ENCODE results near the gene PDZRN4.

PDZRN4 gene

GRCh38 chr12:41474001-41474400, 285.9 kb downstream of the PDZRN4 start:
- no peak overlapping the region for H3K9ac ChIP-seq (ENCODE audit: low read length)
- H3F3A ChIP-seq (ENCODE audit: insufficient read depth), result no peaks in the 10 kb centered on the region
- H3K79me2 ChIP-seq (ENCODE audit: insufficient read depth, low read length), result no peaks in the 10 kb centered on the region
- TF ChIP-seq CTCF (IDR thresholded peaks at IDR 0.05; ENCODE audit: insufficient read depth, low read length, poor library complexity, severe bottlenecking), result no peak
- TF ChIP-seq EZH2phosphoT487 (conservative IDR thresholded peaks at IDR 0.05; ENCODE audit: low read length), result no peak
- no peaks in the 10 kb centered on the region for H3K9me3 ChIP-seq (ENCODE audit: insufficient read depth, low read length)
- H3K36me3 ChIP-seq (ENCODE audit: low read length), result no peaks in the 10 kb centered on the region
- no peaks in the 10 kb centered on the region for H3K9me2 ChIP-seq (replicated peaks; ENCODE audit: insufficient read depth, low read length)
- no peak overlapping the region for H3K4me3 ChIP-seq (ENCODE audit: insufficient read depth, low read length, poor library complexity, severe bottlenecking)
- no peak overlapping the region for H3K27ac ChIP-seq (ENCODE audit: low read depth, low read length)
- H3K27me3 ChIP-seq (ENCODE audit: low read length), result no peaks in the 10 kb centered on the region
- H3K4me2 ChIP-seq (ENCODE audit: low read depth, low read length, poor library complexity, severe bottlenecking), result no peak overlapping the region
- H4K20me1 ChIP-seq (ENCODE audit: low read depth, low read length), result no peaks in the 10 kb centered on the region
- H2AFZ ChIP-seq (ENCODE audit: low read depth, low read length, severe bottlenecking), result no peak overlapping the region

- H3K79me2 ChIP-seq (ENCODE audit: insufficient read depth, low read length), result no peaks in the 10 kb centered on the region
- no peaks in the 10 kb centered on the region for H3K9me3 ChIP-seq (ENCODE audit: insufficient read depth, low read length)
- H3K27me3 ChIP-seq (ENCODE audit: low read length), result no peaks in the 10 kb centered on the region
- H2AFZ ChIP-seq (ENCODE audit: low read depth, low read length, severe bottlenecking), result no peak overlapping the region
- H3K4me2 ChIP-seq (ENCODE audit: low read depth, low read length, poor library complexity, severe bottlenecking), result no peak overlapping the region
- H3K27ac ChIP-seq (ENCODE audit: low read depth, low read length), result no peak overlapping the region
- no peak overlapping the region for H3K4me3 ChIP-seq (ENCODE audit: insufficient read depth, low read length, poor library complexity, severe bottlenecking)
- TF ChIP-seq CTCF (IDR thresholded peaks at IDR 0.05; ENCODE audit: insufficient read depth, low read length, poor library complexity, severe bottlenecking) (no peak), EZH2phosphoT487 (conservative IDR thresholded peaks at IDR 0.05; ENCODE audit: low read length) (no peak)
- H3K9me2 ChIP-seq (replicated peaks; ENCODE audit: insufficient read depth, low read length), result no peaks in the 10 kb centered on the region
- H4K20me1 ChIP-seq (ENCODE audit: low read depth, low read length), result no peaks in the 10 kb centered on the region
- H3K36me3 ChIP-seq (ENCODE audit: low read length), result no peaks in the 10 kb centered on the region
- H3K9ac ChIP-seq (ENCODE audit: low read length), result no peak overlapping the region
- H3F3A ChIP-seq (ENCODE audit: insufficient read depth), result no peaks in the 10 kb centered on the region
These were observed 288.6 kb downstream of the PDZRN4 start for GRCh38 chr12:41476499-41477439.

- no peak for TF ChIP-seq EZH2phosphoT487 (conservative IDR thresholded peaks at IDR 0.05; ENCODE audit: low read length)
- TF ChIP-seq CTCF (IDR thresholded peaks at IDR 0.05; ENCODE audit: insufficient read depth, low read length, poor library complexity, severe bottlenecking), result no peak
- Histone ChIP-seq H3K4me2 (ENCODE audit: low read depth, low read length, poor library complexity, severe bottlenecking) (no peak overlapping the region), H3K27ac (ENCODE audit: low read depth, low read length) (no peak overlapping the region), H4K20me1 (ENCODE audit: low read depth, low read length) (no peaks in the 10 kb centered on the region), H3F3A (ENCODE audit: insufficient read depth) (no peaks in the 10 kb centered on the region), H2AFZ (ENCODE audit: low read depth, low read length, severe bottlenecking) (no peak overlapping the region), H3K4me3 (ENCODE audit: insufficient read depth, low read length, poor library complexity, severe bottlenecking) (no peak overlapping the region), H3K36me3 (ENCODE audit: low read length) (no peaks in the 10 kb centered on the region), H3K9me2 (replicated peaks; ENCODE audit: insufficient read depth, low read length) (no peaks in the 10 kb centered on the region), H3K9ac (ENCODE audit: low read length) (no peak overlapping the region), H3K79me2 (ENCODE audit: insufficient read depth, low read length) (no peaks in the 10 kb centered on the region), H3K27me3 (ENCODE audit: low read length) (no peaks in the 10 kb centered on the region), H3K9me3 (ENCODE audit: insufficient read depth, low read length) (no peaks in the 10 kb centered on the region)
These were observed 291.3 kb downstream of the PDZRN4 start for GRCh38 chr12:41479426-41479825.
